ENCODE data around the gene SH3D19.

- TF ChIP-seq POLR2A (IDR thresholded peaks at IDR 0.05; ENCODE audit: low read depth, low read length): no peak
- no peak for TF ChIP-seq POLR2AphosphoS5 (IDR thresholded peaks at IDR 0.05; ENCODE audit: low read depth, low read length)
- TF ChIP-seq TAF1 (IDR thresholded peaks at IDR 0.05; ENCODE audit: low read depth, low read length): no peak
Measured at GRCh38 chr4:151227731-151228130, 97.7 kb downstream of the SH3D19 start.

All from GM12891 (cell line).